ENCODE measurements around the gene LRCOL1.

Gene LRCOL1

GRCh38 chr12:132635076-132635955, 24.9 kb upstream of the LRCOL1 start:
- no peak for DNase-seq

GRCh38 chr12:132634411-132634990, 24.1 kb upstream of the LRCOL1 start:
- no peak for DNase-seq

- no peak for DNase-seq
Measured at GRCh38 chr12:132633901-132634300, 23.5 kb upstream of the LRCOL1 start.

GRCh38 chr12:132633398-132633797, 23.0 kb upstream of the LRCOL1 start:
- no peak for DNase-seq

- DNase-seq = no peak
Measured at GRCh38 chr12:132632521-132633228, 22.3 kb upstream of the LRCOL1 start.

- no peak for DNase-seq
Measured at GRCh38 chr12:132631666-132632065, 21.3 kb upstream of the LRCOL1 start.

GRCh38 chr12:132630672-132631071, 20.3 kb upstream of the LRCOL1 start:
- DNase-seq = no peak

GRCh38 chr12:132629330-132629729, 18.9 kb upstream of the LRCOL1 start:
- no peak for DNase-seq

GRCh38 chr12:132625731-132626430, 15.5 kb upstream of the LRCOL1 start:
- DNase-seq = no peak

GRCh38 chr12:132624910-132625630, 14.7 kb upstream of the LRCOL1 start:
- DNase-seq = no peak

GRCh38 chr12:132624186-132624855, 13.9 kb upstream of the LRCOL1 start:
- no peak for DNase-seq

GRCh38 chr12:132623072-132623869, 12.9 kb upstream of the LRCOL1 start:
- DNase-seq = no peak

GRCh38 chr12:132622437-132623071, 12.2 kb upstream of the LRCOL1 start:
- DNase-seq = no peak

- DNase-seq = no peak
Measured at GRCh38 chr12:132621657-132622435, 11.5 kb upstream of the LRCOL1 start.

GRCh38 chr12:132620899-132621656, 10.7 kb upstream of the LRCOL1 start:
- no peak for DNase-seq

- DNase-seq = no peak
Measured at GRCh38 chr12:132620113-132620898, 9.9 kb upstream of the LRCOL1 start.

- DNase-seq = no peak
Measured at GRCh38 chr12:132619386-132620112, 9.2 kb upstream of the LRCOL1 start.

GRCh38 chr12:132619071-132619385, 8.6 kb upstream of the LRCOL1 start:
- no peak for DNase-seq
